Measurements from ENCODE around the gene ECPAS. TPM values are rescaled to one million over a fixed set of nuclear protein-coding genes. Genes with fewer than 3 reads are reported as not detected.

Gene ECPAS
- total RNA-seq, 1 experiment from 2014 or later: 116 TPM

- no TSS peak for BruUV-seq (replicated peaks)
- H3K27me3 ChIP-seq (replicated peaks; ENCODE audit: insufficient read depth, low read depth, low read length, poor library complexity): no peaks in the 10 kb centered on the region
- DNase-seq (ENCODE audit: low spot score): no peak
- intact Hi-C loops (cut with micrococcal nuclease; ENCODE audit: unreplicated experiment): no loop called here
- H3K36me3 ChIP-seq (ENCODE audit: insufficient read depth, low read length, poor library complexity, severe bottlenecking): peaks cover 64% of the 10 kb centered on the region
- TF ChIP-seq CTCF (conservative IDR thresholded peaks at IDR 0.05; ENCODE audit: low read depth, low read length): no peak
- no peak for TF ChIP-seq EZH2 (IDR thresholded peaks at IDR 0.05; ENCODE audit: borderline replicate concordance, low read depth, low read length, poor library complexity, severe bottlenecking)
- H3K4me3 ChIP-seq (ENCODE audit: low read depth, low read length, poor library complexity, severe bottlenecking): no peak overlapping the region
- ChIA-PET CTCF (no interaction called here), POLR2A (ENCODE audit: low non-redundant PET) (no interaction called here)
- H3K4me1 ChIP-seq (ENCODE audit: insufficient read depth, low read length, poor library complexity, severe bottlenecking): no peaks in the 10 kb centered on the region
- H3K9me3 ChIP-seq (ENCODE audit: low read depth, low read length, poor library complexity, severe bottlenecking): no peaks in the 10 kb centered on the region
- H3K27ac ChIP-seq (ENCODE audit: low read depth, low read length, poor library complexity, severe bottlenecking): no peak overlapping the region
Observed at GRCh38 chr9:111389406-111389805, 94.8 kb downstream of the ECPAS start.

- H3K27ac ChIP-seq (ENCODE audit: low read depth, low read length, poor library complexity, severe bottlenecking): no peak overlapping the region
- no peak overlapping the region for H3K4me3 ChIP-seq (ENCODE audit: low read depth, low read length, poor library complexity, severe bottlenecking)
- no peak for DNase-seq (ENCODE audit: low spot score)
- intact Hi-C loops (cut with micrococcal nuclease; ENCODE audit: unreplicated experiment): no loop called here
- no peaks in the 10 kb centered on the region for H3K27me3 ChIP-seq (replicated peaks; ENCODE audit: insufficient read depth, low read depth, low read length, poor library complexity)
- ChIA-PET CTCF (no interaction called here), POLR2A (ENCODE audit: low non-redundant PET) (no interaction called here)
- no peaks in the 10 kb centered on the region for H3K4me1 ChIP-seq (ENCODE audit: insufficient read depth, low read length, poor library complexity, severe bottlenecking)
- peaks cover 61% of the 10 kb centered on the region for H3K36me3 ChIP-seq (ENCODE audit: insufficient read depth, low read length, poor library complexity, severe bottlenecking)
- H3K9me3 ChIP-seq (ENCODE audit: low read depth, low read length, poor library complexity, severe bottlenecking): no peaks in the 10 kb centered on the region
- TF ChIP-seq EZH2 (IDR thresholded peaks at IDR 0.05; ENCODE audit: borderline replicate concordance, low read depth, low read length, poor library complexity, severe bottlenecking) (no peak), CTCF (conservative IDR thresholded peaks at IDR 0.05; ENCODE audit: low read depth, low read length) (no peak)
- BruUV-seq (replicated peaks): no TSS peak
Observed at GRCh38 chr9:111386386-111386785, 97.8 kb downstream of the ECPAS start.

- no TSS peak for BruUV-seq (replicated peaks)
- TF ChIP-seq EZH2 (IDR thresholded peaks at IDR 0.05; ENCODE audit: borderline replicate concordance, low read depth, low read length, poor library complexity, severe bottlenecking) (no peak), CTCF (conservative IDR thresholded peaks at IDR 0.05; ENCODE audit: low read depth, low read length) (no peak)
- no peak overlapping the region for H3K27ac ChIP-seq (ENCODE audit: low read depth, low read length, poor library complexity, severe bottlenecking)
- no peaks in the 10 kb centered on the region for H3K27me3 ChIP-seq (replicated peaks; ENCODE audit: insufficient read depth, low read depth, low read length, poor library complexity)
- intact Hi-C loops (cut with micrococcal nuclease; ENCODE audit: unreplicated experiment): no loop called here
- no peaks in the 10 kb centered on the region for H3K9me3 ChIP-seq (ENCODE audit: low read depth, low read length, poor library complexity, severe bottlenecking)
- H3K36me3 ChIP-seq (ENCODE audit: insufficient read depth, low read length, poor library complexity, severe bottlenecking): peaks cover 37% of the 10 kb centered on the region
- ChIA-PET POLR2A (ENCODE audit: low non-redundant PET) (no interaction called here), CTCF (no interaction called here)
- H3K4me1 ChIP-seq (ENCODE audit: insufficient read depth, low read length, poor library complexity, severe bottlenecking): no peaks in the 10 kb centered on the region
- no peak overlapping the region for H3K4me3 ChIP-seq (ENCODE audit: low read depth, low read length, poor library complexity, severe bottlenecking)
- no peak for DNase-seq (ENCODE audit: low spot score)
Observed at GRCh38 chr9:111381006-111381405, 103.2 kb downstream of the ECPAS start.

Measured in A673 (cell line).